GM23338 (cell line): ENCODE data around the gene COL8A2. TPM values are rescaled to one million over a fixed set of nuclear protein-coding genes. Genes with fewer than 3 reads are reported as not detected.

Experiments
- ATAC-seq: fragments of 200-7000 bp; cut with Tn5 transposase; 3 replicates; pipeline ENCODE4 v1.9.1; 2020
- DNase-seq: peaks from one replicate; pipeline ENCODE4 v3.0.0-alpha.2; 2015; ENCODE audit warnings: low spot score
- H2AFZ ChIP-seq: fragments of 200-600 bp; sonication (generic); 2 replicates; pipeline ENCODE4 v1.8.0; 2016; ENCODE audit warnings: antibody characterized with exemption, mild to moderate bottlenecking, moderate library complexity
- H3F3A ChIP-seq: fragments of 200-600 bp; sonication (generic); replicated peaks from 2 replicates; pipeline ENCODE4 v1.8.0; 2017; ENCODE audit warnings: antibody characterized with exemption, mixed run types, low read depth
- H3K27ac ChIP-seq: fragments of 200-600 bp; sonication (generic); 2 replicates; pipeline ENCODE4 v1.6.1; 2016; ENCODE audit warnings: low read depth
- H3K27me3 ChIP-seq: fragments of 200-600 bp; sonication (generic); 2 replicates; pipeline ENCODE4 v1.8.0; 2016; ENCODE audit warnings: mild to moderate bottlenecking, mixed run types, moderate library complexity; ENCODE audit not compliant: insufficient read depth
- H3K36me3 ChIP-seq: fragments of 200-600 bp; sonication (generic); 2 replicates; pipeline ENCODE4 v1.8.0; 2016; ENCODE audit warnings: mild to moderate bottlenecking; ENCODE audit not compliant: insufficient read depth
- H3K4me1 ChIP-seq: fragments of 200-600 bp; sonication (generic); 2 replicates; pipeline ENCODE4 v1.8.0; 2016; ENCODE audit warnings: mild to moderate bottlenecking, moderate library complexity; ENCODE audit not compliant: insufficient read depth
- H3K4me2 ChIP-seq: fragments of 200-600 bp; sonication (generic); 2 replicates; pipeline ENCODE4 v1.7.1; 2017; ENCODE audit warnings: mixed run types
- H3K4me3 ChIP-seq: fragments of 200-600 bp; sonication (generic); 2 replicates; pipeline ENCODE4 v1.6.1; 2016; ENCODE audit warnings: mixed run types
- H3K79me2 ChIP-seq: fragments of 200-600 bp; sonication (generic); replicated peaks from 2 replicates; pipeline ENCODE4 v1.8.0; 2017; ENCODE audit warnings: mild to moderate bottlenecking; ENCODE audit not compliant: insufficient read depth
- H3K9me2 ChIP-seq: fragments of 200-600 bp; sonication (generic); 2 replicates; pipeline ENCODE4 v1.8.0; 2017; ENCODE audit not compliant: insufficient read depth
- H4K20me1 ChIP-seq: fragments of 200-600 bp; sonication (generic); replicated peaks from 2 replicates; pipeline ENCODE4 v1.8.0; 2017; ENCODE audit warnings: mild to moderate bottlenecking; ENCODE audit not compliant: insufficient read depth
- H3K27ac Mint-ChIP-seq: 2 replicates; pipeline ENCODE4 v1.8.0; 2020; ENCODE audit warnings: inconsistent platforms, mild to moderate bottlenecking, moderate library complexity, mixed read lengths
- H3K27me3 Mint-ChIP-seq: 3 replicates; pipeline ENCODE4 v1.8.0; 2022; ENCODE audit warnings: low read depth, mild to moderate bottlenecking, moderate library complexity, mixed read lengths, inconsistent platforms; ENCODE audit not compliant: insufficient read depth, poor library complexity
- H3K36me3 Mint-ChIP-seq: 3 replicates; pipeline ENCODE4 v1.8.0; 2021; ENCODE audit warnings: low read depth, mild to moderate bottlenecking, inconsistent platforms, moderate library complexity, mixed read lengths
- H3K4me1 Mint-ChIP-seq: 3 replicates; pipeline ENCODE4 v1.8.0; 2020; ENCODE audit warnings: mild to moderate bottlenecking, inconsistent platforms, mixed read lengths
- H3K4me3 Mint-ChIP-seq: 3 replicates; pipeline ENCODE4 v1.8.0; 2021; ENCODE audit warnings: moderate library complexity, mild to moderate bottlenecking, inconsistent platforms, mixed read lengths
- H3K9me3 Mint-ChIP-seq: 3 replicates; pipeline ENCODE4 v1.8.0; 2020; ENCODE audit warnings: moderate library complexity, mild to moderate bottlenecking, inconsistent platforms, mixed read lengths
- CTCF ChIP-seq, 2 experiments: fragments of 200-600 bp in 1 of 2; sonication (generic) in 1 of 2; conservative IDR thresholded peaks; 2 replicates each; pipeline versions ENCODE4 v1.5.1 to v1.6.1; 2016 to 2017; ENCODE audit warnings: antibody characterized with exemption in 2 of 2, low read depth in 2 of 2, mild to moderate bottlenecking in 2 of 2, moderate library complexity in 1 of 2
- POLR2AphosphoS5 ChIP-seq: IDR thresholded peaks from 2 replicates; pipeline ENCODE4 v1.6.1; 2016; ENCODE audit warnings: antibody characterized with exemption, low read depth
- STAT1 ChIP-seq: IDR thresholded peaks from one replicate; pipeline ENCODE4 v1.6.1; 2016; ENCODE audit warnings: antibody characterized with exemption; ENCODE audit not compliant: unreplicated experiment
- ZNF331 ChIP-seq: fragments of 250-450 bp; sonication (Bioruptor Pico); IDR thresholded peaks from 2 replicates; pipeline ENCODE4 v1.5.0; 2020; ENCODE audit warnings: low read depth, mild to moderate bottlenecking, moderate library complexity
- polyA plus RNA-seq: library from polyadenylated mRNA; unstranded; fragments of >200 nt; fragmentation: Nextera tagmentation; extraction: Ambion mirVana; gene quantifications from 2 replicates; pipeline ENCODE4 v1.2.1, GENCODE V29; 2016
- total RNA-seq: library from RNA; depleted of rRNA; stranded (reverse); fragments of >200 nt; shearing (Covaris generic); gene quantifications from 2 replicates; pipeline ENCODE4 v1.2.3, GENCODE V29; 2014
- TF ChIP-seq, protein P1 (sequence below): IDR thresholded peaks from one replicate; pipeline ENCODE4 v1.6.1; 2018; ENCODE audit warnings: antibody characterized with exemption; ENCODE audit not compliant: unreplicated experiment
- TF ChIP-seq, protein P2 (sequence below): IDR thresholded peaks from 2 replicates; pipeline ENCODE4 v1.6.1; 2016; ENCODE audit warnings: antibody characterized with exemption

COL8A2 gene
- total and polyA plus RNA-seq, 2 experiments from 2014 or later, result 0.95 to 4.9 TPM

DNA sequence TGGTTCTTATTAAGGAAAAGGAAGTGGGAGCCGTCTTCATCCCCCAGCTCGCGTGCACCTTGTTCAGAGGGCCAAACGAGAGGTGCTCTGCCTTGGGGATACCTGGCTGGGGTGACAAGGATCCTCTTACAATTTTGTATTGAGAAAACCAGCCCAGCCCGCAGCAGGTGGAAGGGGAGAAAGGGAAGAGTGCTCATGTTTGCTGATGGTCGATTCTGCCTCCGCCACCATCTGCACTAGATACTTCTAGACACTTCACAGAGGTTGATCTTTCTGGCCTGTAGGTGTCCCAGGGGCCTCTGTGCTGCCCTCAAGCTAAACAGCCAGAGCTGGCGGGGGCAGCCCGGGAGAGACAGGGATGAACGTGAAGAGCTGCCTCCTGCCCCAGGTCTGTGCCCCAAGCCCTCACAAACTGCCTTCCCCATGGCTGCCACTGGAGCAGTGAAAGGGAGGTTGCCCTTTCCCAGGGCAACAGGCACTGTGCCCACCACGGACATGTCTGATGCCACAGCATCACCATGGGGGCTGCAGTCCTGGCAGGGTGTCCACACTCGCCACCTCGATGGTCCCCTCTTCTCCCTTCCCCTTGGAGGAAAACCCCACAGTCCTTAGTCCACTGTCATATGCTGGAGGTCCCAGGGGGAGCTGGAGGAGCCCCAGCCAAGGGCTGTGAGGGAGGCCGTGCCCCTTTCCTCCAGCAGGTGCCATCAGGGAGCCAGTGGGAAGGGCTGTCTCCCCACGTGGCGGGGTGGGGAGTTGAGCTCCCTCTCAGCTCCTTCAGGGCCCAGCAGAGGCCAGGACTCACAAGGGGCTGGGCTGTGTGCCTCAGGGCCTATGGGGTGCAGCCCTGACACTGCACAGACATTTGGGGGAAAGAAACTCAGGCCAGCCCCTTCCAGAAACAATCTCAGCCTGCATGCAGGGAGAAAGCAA is 28.3 kb downstream of the COL8A2 start:
- Histone ChIP-seq H2AFZ (peak overlapping the region; percentile 84; the same call in 1 of the 2 replicates), H3K27ac (no peak overlapping the region), H3K36me3 (peaks cover 13% of the 10 kb centered on the region; the same call in 1 of the 2 replicates), H3F3A (0 out of 2 replicates have a peak, but pooled peaks cover 16% of the 10 kb centered on the region), H3K9me2 (no peaks in the 10 kb centered on the region), H3K4me3 (no peak overlapping the region), H3K4me2 (no peak overlapping the region), H3K4me1 (peaks cover 6% of the 10 kb centered on the region), H3K79me2 (no peaks in the 10 kb centered on the region), H3K27me3 (no peaks in the 10 kb centered on the region), H4K20me1 (no peaks in the 10 kb centered on the region)
- no peaks in the 10 kb centered on the region for H3K9me3 Mint-ChIP-seq
- DNase-seq (peak; percentile 84), ATAC-seq (peak; percentile 84)
- peaks cover 26% of the 10 kb centered on the region for H3K36me3 Mint-ChIP-seq
- peak overlapping the region; percentile 81 for H3K27ac Mint-ChIP-seq
- H3K27me3 Mint-ChIP-seq, result peaks cover 3% of the 10 kb centered on the region
- no peak overlapping the region; the same call in 2 of the 3 replicates for H3K4me3 Mint-ChIP-seq
- H3K4me1 Mint-ChIP-seq, result peaks cover 17% of the 10 kb centered on the region
- TF ChIP-seq, protein P1, sequence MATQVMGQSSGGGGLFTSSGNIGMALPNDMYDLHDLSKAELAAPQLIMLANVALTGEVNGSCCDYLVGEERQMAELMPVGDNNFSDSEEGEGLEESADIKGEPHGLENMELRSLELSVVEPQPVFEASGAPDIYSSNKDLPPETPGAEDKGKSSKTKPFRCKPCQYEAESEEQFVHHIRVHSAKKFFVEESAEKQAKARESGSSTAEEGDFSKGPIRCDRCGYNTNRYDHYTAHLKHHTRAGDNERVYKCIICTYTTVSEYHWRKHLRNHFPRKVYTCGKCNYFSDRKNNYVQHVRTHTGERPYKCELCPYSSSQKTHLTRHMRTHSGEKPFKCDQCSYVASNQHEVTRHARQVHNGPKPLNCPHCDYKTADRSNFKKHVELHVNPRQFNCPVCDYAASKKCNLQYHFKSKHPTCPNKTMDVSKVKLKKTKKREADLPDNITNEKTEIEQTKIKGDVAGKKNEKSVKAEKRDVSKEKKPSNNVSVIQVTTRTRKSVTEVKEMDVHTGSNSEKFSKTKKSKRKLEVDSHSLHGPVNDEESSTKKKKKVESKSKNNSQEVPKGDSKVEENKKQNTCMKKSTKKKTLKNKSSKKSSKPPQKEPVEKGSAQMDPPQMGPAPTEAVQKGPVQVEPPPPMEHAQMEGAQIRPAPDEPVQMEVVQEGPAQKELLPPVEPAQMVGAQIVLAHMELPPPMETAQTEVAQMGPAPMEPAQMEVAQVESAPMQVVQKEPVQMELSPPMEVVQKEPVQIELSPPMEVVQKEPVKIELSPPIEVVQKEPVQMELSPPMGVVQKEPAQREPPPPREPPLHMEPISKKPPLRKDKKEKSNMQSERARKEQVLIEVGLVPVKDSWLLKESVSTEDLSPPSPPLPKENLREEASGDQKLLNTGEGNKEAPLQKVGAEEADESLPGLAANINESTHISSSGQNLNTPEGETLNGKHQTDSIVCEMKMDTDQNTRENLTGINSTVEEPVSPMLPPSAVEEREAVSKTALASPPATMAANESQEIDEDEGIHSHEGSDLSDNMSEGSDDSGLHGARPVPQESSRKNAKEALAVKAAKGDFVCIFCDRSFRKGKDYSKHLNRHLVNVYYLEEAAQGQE, result no peak
- no peak for TF ChIP-seq ZNF331 (CRISPR knock-in tag)
- TF ChIP-seq CTCF (conservative IDR thresholded peaks at IDR 0.05; ENCODE audit: low read depth in 2 of 2), result peak; percentile 48 to 66
- TF ChIP-seq POLR2AphosphoS5, result no peak

GRCh38 chr1:36095760-36096405 is 29.1 kb downstream of the COL8A2 start:
- ATAC-seq, result no peak
- peaks cover 17% of the 10 kb centered on the region for H3K4me1 Mint-ChIP-seq
- no peak for DNase-seq
- H3F3A ChIP-seq, result 0 out of 2 replicates have a peak, but pooled peaks cover 16% of the 10 kb centered on the region
- H4K20me1 ChIP-seq, result no peaks in the 10 kb centered on the region
- no peak overlapping the region for H3K4me3 ChIP-seq
- no peak overlapping the region for H3K4me2 ChIP-seq
- H3K36me3 ChIP-seq, result peaks cover 13% of the 10 kb centered on the region; the same call in 1 of the 2 replicates
- no peaks in the 10 kb centered on the region for H3K9me2 ChIP-seq
- no peak overlapping the region for H3K27ac ChIP-seq
- peaks cover 26% of the 10 kb centered on the region for H3K36me3 Mint-ChIP-seq
- H3K79me2 ChIP-seq, result no peaks in the 10 kb centered on the region
- no peak overlapping the region for H3K4me3 Mint-ChIP-seq
- H2AFZ ChIP-seq, result no peak overlapping the region
- peaks cover 3% of the 10 kb centered on the region for H3K27me3 Mint-ChIP-seq
- no peaks in the 10 kb centered on the region for H3K27me3 ChIP-seq
- no peak overlapping the region for H3K27ac Mint-ChIP-seq
- no peaks in the 10 kb centered on the region for H3K9me3 Mint-ChIP-seq
- peaks cover 6% of the 10 kb centered on the region for H3K4me1 ChIP-seq
- no peak for TF ChIP-seq STAT1
- TF ChIP-seq, protein P2, sequence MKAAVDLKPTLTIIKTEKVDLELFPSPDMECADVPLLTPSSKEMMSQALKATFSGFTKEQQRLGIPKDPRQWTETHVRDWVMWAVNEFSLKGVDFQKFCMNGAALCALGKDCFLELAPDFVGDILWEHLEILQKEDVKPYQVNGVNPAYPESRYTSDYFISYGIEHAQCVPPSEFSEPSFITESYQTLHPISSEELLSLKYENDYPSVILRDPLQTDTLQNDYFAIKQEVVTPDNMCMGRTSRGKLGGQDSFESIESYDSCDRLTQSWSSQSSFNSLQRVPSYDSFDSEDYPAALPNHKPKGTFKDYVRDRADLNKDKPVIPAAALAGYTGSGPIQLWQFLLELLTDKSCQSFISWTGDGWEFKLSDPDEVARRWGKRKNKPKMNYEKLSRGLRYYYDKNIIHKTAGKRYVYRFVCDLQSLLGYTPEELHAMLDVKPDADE, result no peak
